K562 (cell line): ENCODE results near the gene HOXB4. TPM values are rescaled to one million over a fixed set of nuclear protein-coding genes. Genes with fewer than 3 reads are reported as not detected.

Experiments
- MGA ChIP-seq: fragments of 450-650 bp; IDR thresholded peaks from 2 replicates; pipeline ENCODE4 v1.6.1; 2016; ENCODE audit warnings: mild to moderate bottlenecking, moderate library complexity
- polyA plus RNA-seq, 8 experiments: library from polyadenylated mRNA; depleted of rRNA in 4 of 8; stranded (reverse) in 5 of 8; unstranded in 3 of 8; fragments of >200 nt; fragmentation: Nextera tagmentation in 2 of 8; fragmentation: Illumina TruSeq in 1 of 8; extraction: Ambion mirVana in 2 of 8; extraction: Trizol in 1 of 8; gene quantifications; 2 replicates each; pipeline versions ENCODE4 v1.2.1 to v1.2.3, GENCODE V29; 2011 to 2014; ENCODE audit warnings: inconsistent platforms in 1 of 8, missing spikeins in 1 of 8
- total RNA-seq, 7 experiments: library from RNA; depleted of rRNA in 6 of 7; stranded (reverse); fragments of >200 nt in 6 of 7; fragmentation: Illumina TruSeq in 2 of 7; extraction: Trizol in 2 of 7; gene quantifications; 2 replicates each; pipeline versions ENCODE4 v1.2.1 to v1.2.3, GENCODE V29; 2011 to 2021; ENCODE audit warnings: low replicate concordance in 1 of 7

HOXB4 gene
- total and polyA plus RNA-seq, 9 of the 15 experiments (the other 6 are each of a cell fraction or from before 2014, with no cell fraction given) = 1.6 to 34.9 (median 14.9) TPM

DNA sequence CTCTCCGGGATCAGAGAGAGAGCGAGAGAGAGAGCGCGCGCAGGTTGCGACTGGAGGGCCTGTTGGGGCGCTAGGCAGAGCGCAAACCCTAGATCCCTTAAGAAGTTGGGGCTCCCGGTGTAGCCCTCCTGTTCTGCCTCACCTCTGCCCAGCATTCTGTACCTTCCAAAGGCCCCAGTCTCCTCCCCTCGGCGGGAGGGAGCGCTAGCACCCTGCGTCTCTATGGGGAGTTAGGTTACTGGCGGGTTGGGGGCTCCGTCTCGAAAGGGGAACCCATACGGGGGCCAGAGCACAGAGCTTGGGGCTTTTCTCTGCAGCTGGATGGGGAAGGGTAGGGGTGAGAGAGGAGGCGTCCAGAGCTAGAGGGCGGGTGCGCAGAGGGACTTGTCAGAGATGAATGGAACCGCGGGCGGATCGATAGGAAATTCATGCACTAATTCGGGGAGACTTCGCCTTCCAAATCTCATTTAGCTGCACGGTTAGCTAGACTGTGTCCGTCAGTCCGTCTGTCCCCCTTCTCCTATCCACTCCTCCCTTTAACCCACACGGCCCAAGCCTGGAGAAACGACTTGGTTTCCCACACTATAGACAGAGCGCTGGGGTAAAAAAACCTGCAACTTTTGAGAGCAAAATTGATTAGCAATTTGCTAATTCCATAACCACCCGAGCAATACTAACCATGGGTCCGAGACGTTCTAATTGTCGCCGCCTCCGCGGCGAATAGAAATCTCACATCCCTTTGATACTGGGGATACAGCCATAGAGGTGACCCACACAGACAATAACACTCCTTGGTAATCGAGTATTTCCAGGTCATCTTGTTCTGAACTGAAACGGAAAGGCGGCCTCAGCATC lies 693 bp upstream of the HOXB4 start (continued):
- no peak for TF ChIP-seq MGA
